Measurements from ENCODE around the gene PGLYRP4. TPM values are rescaled to one million over a fixed set of nuclear protein-coding genes. Genes with fewer than 3 reads are reported as not detected.
A peak's percentile ranks its signal among the peaks of the same experiment; 100 is the strongest.

Gene PGLYRP4
- total RNA-seq, 1 experiment from 2014 or later: not detected

DNA sequence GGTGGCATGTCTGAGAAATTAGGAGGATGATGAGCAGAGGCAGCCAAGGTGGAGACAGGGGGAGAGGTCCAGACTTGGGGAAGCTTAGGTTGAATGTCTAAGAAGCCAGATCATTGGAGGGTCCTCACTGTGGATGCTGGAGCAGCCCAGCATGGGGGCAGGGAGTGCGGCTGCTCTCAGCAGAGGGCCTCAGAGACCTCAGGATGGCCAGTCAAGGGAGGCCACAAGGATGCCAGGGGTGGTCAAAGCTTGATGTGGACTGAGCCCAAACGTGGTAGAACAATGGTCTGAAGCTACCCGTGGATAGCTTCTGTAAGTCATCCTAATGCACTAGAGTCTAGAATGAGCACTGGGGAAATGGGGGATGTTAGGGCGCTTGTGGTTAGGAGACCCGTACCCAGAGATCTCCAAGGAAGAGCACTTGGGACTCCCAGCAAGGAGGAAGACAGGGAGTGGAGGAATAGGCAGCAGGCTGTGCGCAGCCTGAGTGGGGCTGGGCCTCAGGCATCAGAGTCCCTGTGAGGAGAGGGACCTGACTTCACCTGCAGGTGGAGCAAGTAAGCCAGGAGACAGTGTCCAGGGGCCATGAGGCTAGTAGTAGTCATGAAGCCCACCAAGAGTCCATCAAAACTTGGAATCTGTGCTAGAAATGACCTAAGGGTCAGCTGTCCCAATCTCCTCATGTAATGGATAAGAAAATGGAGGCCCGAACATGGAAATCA, 4.7 kb upstream of the PGLYRP4 start:
- DNase-seq (ENCODE audit: low spot score) (peak; percentile 59), ATAC-seq (peak; percentile 81)
- Mint-ChIP-seq H3K27ac (no peak overlapping the region), H3K4me3 (no peak overlapping the region), H3K36me3 (no peaks in the 10 kb centered on the region), H3K4me1 (peaks cover 8% of the 10 kb centered on the region; the same call in 1 of the 2 replicates), H3K9me3 (no peaks in the 10 kb centered on the region), H3K27me3 (ENCODE audit: low read depth) (peaks cover 18% of the 10 kb centered on the region; the same call in 1 of the 2 replicates)
- CTCF ChIA-PET: interaction anchor here (0.5 to 4.9 kb wide), 45 partner anchors 8 to 308 kb away, joined by 3 to 169 read pairs (median 5); partner anchors contain the start of genes CHTOP, PGLYRP3, S100A12 and S100A13
- TF ChIP-seq, protein P1, sequence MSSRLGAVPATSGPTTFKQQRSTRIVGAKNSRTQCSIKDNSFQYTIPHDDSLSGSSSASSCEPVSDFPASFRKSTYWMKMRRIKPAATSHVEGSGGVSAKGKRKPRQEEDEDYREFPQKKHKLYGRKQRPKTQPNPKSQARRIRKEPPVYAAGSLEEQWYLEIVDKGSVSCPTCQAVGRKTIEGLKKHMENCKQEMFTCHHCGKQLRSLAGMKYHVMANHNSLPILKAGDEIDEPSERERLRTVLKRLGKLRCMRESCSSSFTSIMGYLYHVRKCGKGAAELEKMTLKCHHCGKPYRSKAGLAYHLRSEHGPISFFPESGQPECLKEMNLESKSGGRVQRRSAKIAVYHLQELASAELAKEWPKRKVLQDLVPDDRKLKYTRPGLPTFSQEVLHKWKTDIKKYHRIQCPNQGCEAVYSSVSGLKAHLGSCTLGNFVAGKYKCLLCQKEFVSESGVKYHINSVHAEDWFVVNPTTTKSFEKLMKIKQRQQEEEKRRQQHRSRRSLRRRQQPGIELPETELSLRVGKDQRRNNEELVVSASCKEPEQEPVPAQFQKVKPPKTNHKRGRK (CRISPR knock-in tag; IDR thresholded peaks at IDR 0.05; ENCODE audit: borderline replicate concordance): no peak
- no peak for TF ChIP-seq TEAD4 (CRISPR knock-in tag; IDR thresholded peaks at IDR 0.05)
- TF ChIP-seq JAZF1 (CRISPR knock-in tag; IDR thresholded peaks at IDR 0.05): no peak
- TF ChIP-seq, protein P2, sequence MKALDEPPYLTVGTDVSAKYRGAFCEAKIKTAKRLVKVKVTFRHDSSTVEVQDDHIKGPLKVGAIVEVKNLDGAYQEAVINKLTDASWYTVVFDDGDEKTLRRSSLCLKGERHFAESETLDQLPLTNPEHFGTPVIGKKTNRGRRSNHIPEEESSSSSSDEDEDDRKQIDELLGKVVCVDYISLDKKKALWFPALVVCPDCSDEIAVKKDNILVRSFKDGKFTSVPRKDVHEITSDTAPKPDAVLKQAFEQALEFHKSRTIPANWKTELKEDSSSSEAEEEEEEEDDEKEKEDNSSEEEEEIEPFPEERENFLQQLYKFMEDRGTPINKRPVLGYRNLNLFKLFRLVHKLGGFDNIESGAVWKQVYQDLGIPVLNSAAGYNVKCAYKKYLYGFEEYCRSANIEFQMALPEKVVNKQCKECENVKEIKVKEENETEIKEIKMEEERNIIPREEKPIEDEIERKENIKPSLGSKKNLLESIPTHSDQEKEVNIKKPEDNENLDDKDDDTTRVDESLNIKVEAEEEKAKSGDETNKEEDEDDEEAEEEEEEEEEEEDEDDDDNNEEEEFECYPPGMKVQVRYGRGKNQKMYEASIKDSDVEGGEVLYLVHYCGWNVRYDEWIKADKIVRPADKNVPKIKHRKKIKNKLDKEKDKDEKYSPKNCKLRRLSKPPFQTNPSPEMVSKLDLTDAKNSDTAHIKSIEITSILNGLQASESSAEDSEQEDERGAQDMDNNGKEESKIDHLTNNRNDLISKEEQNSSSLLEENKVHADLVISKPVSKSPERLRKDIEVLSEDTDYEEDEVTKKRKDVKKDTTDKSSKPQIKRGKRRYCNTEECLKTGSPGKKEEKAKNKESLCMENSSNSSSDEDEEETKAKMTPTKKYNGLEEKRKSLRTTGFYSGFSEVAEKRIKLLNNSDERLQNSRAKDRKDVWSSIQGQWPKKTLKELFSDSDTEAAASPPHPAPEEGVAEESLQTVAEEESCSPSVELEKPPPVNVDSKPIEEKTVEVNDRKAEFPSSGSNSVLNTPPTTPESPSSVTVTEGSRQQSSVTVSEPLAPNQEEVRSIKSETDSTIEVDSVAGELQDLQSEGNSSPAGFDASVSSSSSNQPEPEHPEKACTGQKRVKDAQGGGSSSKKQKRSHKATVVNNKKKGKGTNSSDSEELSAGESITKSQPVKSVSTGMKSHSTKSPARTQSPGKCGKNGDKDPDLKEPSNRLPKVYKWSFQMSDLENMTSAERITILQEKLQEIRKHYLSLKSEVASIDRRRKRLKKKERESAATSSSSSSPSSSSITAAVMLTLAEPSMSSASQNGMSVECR (CRISPR knock-in tag; IDR thresholded peaks at IDR 0.05; ENCODE audit: borderline replicate concordance): no peak
- TF ChIP-seq, protein P3, sequence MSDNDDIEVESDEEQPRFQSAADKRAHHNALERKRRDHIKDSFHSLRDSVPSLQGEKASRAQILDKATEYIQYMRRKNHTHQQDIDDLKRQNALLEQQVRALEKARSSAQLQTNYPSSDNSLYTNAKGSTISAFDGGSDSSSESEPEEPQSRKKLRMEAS (CRISPR knock-in tag; IDR thresholded peaks at IDR 0.05): peak; percentile 33; the same call in 1 of the 2 replicates
- POLR2A ChIA-PET: interaction anchor here (0.8 kb wide), 1 partner anchor 172 kb away, joined by 3 read pairs; no protein-coding TSS in a partner anchor

DNA sequence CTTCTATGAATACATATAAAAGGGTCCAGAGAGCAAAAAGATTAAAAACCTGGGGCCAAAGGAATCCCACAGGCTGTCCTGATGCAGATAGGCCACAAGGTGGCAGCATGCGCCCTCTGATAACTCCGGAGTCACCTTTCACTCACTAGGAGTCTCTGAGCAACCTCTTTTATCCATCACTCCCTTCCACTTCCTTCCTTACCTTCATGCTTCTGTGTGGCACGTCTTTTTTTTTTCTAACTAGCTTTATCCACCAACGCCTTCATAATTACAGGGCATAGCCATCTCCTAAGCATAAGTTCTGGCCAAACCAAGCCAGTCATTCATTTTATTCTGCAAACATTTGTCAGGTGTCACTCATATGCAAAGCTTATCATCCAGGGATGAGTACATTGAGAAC, 3.9 kb upstream of the PGLYRP4 start:
- CTCF ChIA-PET: interaction anchor here (0.7 to 4.9 kb wide), 29 partner anchors 9 to 309 kb away, joined by 3 to 169 read pairs (median 7); partner anchors contain the start of genes CHTOP, PGLYRP3, S100A13 and S100A16
- TF ChIP-seq, protein P4, sequence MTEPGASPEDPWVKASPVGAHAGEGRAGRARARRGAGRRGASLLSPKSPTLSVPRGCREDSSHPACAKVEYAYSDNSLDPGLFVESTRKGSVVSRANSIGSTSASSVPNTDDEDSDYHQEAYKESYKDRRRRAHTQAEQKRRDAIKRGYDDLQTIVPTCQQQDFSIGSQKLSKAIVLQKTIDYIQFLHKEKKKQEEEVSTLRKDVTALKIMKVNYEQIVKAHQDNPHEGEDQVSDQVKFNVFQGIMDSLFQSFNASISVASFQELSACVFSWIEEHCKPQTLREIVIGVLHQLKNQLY (CRISPR knock-in tag; IDR thresholded peaks at IDR 0.05): no peak
- TF ChIP-seq, protein P5, sequence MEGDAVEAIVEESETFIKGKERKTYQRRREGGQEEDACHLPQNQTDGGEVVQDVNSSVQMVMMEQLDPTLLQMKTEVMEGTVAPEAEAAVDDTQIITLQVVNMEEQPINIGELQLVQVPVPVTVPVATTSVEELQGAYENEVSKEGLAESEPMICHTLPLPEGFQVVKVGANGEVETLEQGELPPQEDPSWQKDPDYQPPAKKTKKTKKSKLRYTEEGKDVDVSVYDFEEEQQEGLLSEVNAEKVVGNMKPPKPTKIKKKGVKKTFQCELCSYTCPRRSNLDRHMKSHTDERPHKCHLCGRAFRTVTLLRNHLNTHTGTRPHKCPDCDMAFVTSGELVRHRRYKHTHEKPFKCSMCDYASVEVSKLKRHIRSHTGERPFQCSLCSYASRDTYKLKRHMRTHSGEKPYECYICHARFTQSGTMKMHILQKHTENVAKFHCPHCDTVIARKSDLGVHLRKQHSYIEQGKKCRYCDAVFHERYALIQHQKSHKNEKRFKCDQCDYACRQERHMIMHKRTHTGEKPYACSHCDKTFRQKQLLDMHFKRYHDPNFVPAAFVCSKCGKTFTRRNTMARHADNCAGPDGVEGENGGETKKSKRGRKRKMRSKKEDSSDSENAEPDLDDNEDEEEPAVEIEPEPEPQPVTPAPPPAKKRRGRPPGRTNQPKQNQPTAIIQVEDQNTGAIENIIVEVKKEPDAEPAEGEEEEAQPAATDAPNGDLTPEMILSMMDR (IDR thresholded peaks at IDR 0.05): peak; percentile 76
- Mint-ChIP-seq H3K4me1 (peaks cover 6% of the 10 kb centered on the region; the same call in 1 of the 2 replicates), H3K36me3 (no peaks in the 10 kb centered on the region), H3K4me3 (no peak overlapping the region), H3K9me3 (no peaks in the 10 kb centered on the region), H3K27me3 (ENCODE audit: low read depth) (peaks cover 18% of the 10 kb centered on the region; the same call in 1 of the 2 replicates), H3K27ac (no peak overlapping the region)
- POLR2A ChIA-PET: no interaction called here
- DNase-seq (ENCODE audit: low spot score) (peak; percentile 68), ATAC-seq (peak; percentile 29)

DNA sequence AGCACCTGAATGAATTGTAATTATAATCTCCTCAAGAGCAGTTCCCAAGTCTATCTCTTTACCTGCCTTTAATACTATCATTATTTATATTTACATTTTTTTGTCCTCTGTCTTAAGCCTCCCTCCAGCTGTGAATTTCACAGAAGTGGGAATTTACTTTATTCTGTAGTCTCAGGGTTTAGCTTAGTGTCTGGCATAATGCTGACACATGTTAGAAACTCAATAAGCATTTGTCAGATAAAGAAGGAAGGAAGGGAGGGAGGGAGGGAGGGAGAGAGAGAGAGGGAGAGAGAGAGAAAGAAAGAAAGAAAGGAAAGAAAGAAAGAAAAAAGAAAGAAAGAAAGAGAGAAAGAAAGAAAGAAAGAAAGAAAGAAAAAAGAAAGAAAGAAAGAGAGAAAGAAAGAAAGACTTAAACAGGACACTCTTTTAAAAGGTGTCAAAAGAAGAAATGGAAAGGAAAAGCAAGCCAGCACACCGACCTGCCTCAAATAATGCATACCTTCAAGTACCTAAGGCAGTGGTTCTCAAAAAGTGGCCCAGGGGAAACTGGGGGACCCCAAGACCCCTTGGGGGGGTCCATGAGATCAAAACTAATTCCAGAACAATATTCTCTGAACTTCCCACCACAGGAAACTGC, 1.8 kb upstream of the PGLYRP4 start:
- no peak for DNase-seq (ENCODE audit: low spot score)

More for the DNA sequence above, 1.8 kb upstream of the PGLYRP4 start:
- Mint-ChIP-seq H3K27me3 (ENCODE audit: low read depth) (peaks cover 18% of the 10 kb centered on the region; the same call in 1 of the 2 replicates), H3K36me3 (no peaks in the 10 kb centered on the region), H3K27ac (no peak overlapping the region), H3K9me3 (no peaks in the 10 kb centered on the region), H3K4me1 (peaks cover 3% of the 10 kb centered on the region; the same call in 1 of the 2 replicates), H3K4me3 (no peak overlapping the region)
- CTCF ChIA-PET: interaction anchor here (0.6 to 2.4 kb wide), 4 partner anchors 116 to 330 kb away, joined by 3 to 33 read pairs (median 4); no protein-coding TSS in a partner anchor
- no peak for ATAC-seq
- POLR2A ChIA-PET: no interaction called here
- TF ChIP-seq, protein P6, sequence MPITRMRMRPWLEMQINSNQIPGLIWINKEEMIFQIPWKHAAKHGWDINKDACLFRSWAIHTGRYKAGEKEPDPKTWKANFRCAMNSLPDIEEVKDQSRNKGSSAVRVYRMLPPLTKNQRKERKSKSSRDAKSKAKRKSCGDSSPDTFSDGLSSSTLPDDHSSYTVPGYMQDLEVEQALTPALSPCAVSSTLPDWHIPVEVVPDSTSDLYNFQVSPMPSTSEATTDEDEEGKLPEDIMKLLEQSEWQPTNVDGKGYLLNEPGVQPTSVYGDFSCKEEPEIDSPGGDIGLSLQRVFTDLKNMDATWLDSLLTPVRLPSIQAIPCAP (CRISPR knock-in tag; IDR thresholded peaks at IDR 0.05): no peak
- no peak for TF ChIP-seq MXD4 (CRISPR knock-in tag; IDR thresholded peaks at IDR 0.05; ENCODE audit: borderline replicate concordance)
- TF ChIP-seq GTF2I (CRISPR knock-in tag; conservative IDR thresholded peaks at IDR 0.05): no peak
- no peak for TF ChIP-seq ESRRA (CRISPR knock-in tag; IDR thresholded peaks at IDR 0.05; ENCODE audit: borderline replicate concordance)
- TF ChIP-seq, protein P7, sequence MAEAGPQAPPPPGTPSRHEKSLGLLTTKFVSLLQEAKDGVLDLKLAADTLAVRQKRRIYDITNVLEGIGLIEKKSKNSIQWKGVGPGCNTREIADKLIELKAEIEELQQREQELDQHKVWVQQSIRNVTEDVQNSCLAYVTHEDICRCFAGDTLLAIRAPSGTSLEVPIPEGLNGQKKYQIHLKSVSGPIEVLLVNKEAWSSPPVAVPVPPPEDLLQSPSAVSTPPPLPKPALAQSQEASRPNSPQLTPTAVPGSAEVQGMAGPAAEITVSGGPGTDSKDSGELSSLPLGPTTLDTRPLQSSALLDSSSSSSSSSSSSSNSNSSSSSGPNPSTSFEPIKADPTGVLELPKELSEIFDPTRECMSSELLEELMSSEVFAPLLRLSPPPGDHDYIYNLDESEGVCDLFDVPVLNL (CRISPR knock-in tag; IDR thresholded peaks at IDR 0.05; ENCODE audit: borderline replicate concordance, low read depth): no peak
